ENCODE results near the gene EEF1B2.

The EEF1B2 gene

DNA sequence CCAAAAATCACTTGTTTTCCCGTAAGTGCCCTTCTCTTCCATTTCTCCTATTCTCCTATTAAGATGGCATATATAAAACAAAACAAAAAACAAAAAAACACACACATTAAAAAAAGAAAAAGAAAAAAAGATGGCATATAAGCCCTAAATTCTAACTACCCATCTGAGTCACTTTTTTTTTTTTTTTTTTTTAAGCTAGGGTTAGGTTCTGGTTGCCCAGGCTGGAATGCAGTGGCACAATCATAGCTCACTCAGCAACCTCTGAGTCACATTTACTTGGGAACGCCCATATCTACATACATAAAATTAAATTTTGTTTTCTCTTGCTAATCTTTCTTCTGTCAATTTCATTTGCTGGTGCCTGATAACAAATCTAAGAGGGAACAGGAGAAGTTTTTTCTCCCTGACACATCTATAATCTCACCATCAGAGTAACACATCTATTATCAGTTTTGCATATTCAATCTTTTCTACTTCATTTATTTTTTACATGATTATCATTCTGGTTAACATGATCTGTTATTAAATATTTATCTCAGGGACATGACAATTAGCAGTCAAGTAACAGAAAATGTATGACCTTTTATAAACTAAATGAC lies 52.1 kb downstream of the EEF1B2 start:
- no peak for DNase-seq (ENCODE audit: low read depth in 2 of 3, low spot score in 2 of 3)
